Measurements from ENCODE around the gene VPS16.

DNA sequence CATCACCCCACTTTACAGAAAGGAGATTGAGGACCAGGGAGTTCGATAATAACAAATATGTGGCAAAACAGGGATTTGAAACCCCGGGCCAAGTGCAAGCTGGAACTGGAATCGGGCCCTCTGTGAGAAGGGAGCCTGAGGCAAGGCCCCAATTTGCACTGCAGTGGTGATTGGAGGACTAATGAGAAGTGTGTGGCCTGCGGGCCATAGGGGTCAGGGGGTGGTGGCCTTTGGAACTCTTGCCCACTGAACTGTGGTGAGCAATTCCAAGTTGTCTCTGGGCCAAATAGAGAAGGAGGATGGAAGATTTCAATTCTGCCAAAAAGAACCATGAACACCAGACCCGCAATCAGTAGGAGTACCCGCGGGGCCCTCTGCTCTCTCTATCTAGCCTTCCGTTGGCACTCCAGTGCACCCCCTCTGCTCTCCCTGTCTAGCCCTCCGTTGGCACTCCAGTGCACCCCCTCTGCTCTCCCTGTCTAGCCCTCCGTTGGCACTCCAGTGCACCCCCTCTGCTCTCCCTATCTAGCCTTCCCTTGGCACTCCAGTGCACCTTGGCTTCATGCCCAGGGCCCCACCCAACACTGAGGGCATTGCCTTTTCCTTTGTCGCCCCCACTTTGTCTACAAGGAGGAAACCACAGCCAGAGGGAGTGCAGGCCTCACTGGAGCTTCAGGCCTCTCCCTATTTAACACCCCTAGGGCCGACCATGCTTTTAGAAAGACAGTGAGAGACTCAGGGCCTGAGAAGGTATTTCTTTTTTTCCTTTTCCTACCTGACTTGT, 26.7 kb downstream of the VPS16 start:
- TF ChIP-seq, protein P1, sequence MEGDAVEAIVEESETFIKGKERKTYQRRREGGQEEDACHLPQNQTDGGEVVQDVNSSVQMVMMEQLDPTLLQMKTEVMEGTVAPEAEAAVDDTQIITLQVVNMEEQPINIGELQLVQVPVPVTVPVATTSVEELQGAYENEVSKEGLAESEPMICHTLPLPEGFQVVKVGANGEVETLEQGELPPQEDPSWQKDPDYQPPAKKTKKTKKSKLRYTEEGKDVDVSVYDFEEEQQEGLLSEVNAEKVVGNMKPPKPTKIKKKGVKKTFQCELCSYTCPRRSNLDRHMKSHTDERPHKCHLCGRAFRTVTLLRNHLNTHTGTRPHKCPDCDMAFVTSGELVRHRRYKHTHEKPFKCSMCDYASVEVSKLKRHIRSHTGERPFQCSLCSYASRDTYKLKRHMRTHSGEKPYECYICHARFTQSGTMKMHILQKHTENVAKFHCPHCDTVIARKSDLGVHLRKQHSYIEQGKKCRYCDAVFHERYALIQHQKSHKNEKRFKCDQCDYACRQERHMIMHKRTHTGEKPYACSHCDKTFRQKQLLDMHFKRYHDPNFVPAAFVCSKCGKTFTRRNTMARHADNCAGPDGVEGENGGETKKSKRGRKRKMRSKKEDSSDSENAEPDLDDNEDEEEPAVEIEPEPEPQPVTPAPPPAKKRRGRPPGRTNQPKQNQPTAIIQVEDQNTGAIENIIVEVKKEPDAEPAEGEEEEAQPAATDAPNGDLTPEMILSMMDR (IDR thresholded peaks at IDR 0.05), result no peak
- TF ChIP-seq POLR2A (IDR thresholded peaks at IDR 0.05) (no peak), POLR2AphosphoS5 (IDR thresholded peaks at IDR 0.05) (no peak), EP300 (IDR thresholded peaks at IDR 0.05) (no peak)
